Retina (tissue), 1 donor: ENCODE results near the gene CD99.
"Not testable (repeated sequence)": the region's sequence is repeated elsewhere in the genome, so short reads cannot be mapped to it uniquely, and the experiment has no call there.

Source experiments
- DNase-seq: peaks from one replicate; pipeline ENCODE4 v3.0.0-alpha.2; 2016

CD99 gene

GRCh38 chrX:2780472-2781225 lies 89.6 kb downstream of the CD99 start:
- DNase-seq, result not testable (repeated sequence)

- DNase-seq, result no peak
These were observed 90.1 kb downstream of the CD99 start for GRCh38 chrX:2781226-2781571.

GRCh38 chrX:2781698-2782097 lies 90.6 kb downstream of the CD99 start:
- no peak for DNase-seq

DNA sequence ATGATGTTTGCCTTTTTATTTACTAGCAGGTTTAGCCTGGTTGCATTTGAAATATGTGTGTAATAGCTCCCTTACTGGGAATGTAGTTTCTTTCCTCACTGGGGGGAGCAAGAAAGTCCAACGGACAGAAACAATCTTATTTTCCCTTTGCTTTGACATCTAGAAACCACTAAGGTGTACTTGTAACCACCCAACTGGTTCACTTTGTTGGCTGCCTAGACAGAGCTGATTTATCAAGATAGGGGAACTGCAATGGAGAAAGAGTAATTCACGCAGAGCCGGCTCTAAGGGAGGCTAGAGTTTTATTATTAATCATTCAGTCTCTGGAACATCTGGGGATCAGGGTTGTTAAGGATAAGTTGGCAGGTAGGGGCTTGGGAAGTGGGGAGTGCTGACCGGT lies 91.1 kb downstream of the CD99 start:
- DNase-seq, result no peak

GRCh38 chrX:2782778-2783177 lies 91.7 kb downstream of the CD99 start:
- DNase-seq, result no peak

DNA sequence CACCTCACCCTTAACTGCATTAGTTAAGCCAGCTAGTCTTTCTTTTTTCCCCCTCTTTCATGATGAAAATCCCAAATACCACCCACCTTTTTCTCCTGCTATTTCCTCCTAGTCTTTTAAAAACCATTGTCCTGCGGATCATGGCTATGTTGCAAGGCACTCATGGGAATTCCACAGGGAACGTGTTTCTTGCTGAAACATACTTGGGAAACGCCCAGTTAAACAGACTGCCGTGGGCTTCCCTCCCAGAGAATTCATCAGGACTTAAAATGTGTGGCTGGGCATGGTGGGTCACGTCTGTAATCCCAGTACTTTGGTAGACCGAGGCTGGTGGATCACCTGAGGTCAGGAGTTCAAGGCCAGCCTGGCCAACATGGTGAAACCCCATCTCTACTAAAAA lies 92.9 kb downstream of the CD99 start:
- DNase-seq, result no peak

GRCh38 chrX:2785538-2785937 lies 94.4 kb downstream of the CD99 start:
- DNase-seq, result no peak

DNA sequence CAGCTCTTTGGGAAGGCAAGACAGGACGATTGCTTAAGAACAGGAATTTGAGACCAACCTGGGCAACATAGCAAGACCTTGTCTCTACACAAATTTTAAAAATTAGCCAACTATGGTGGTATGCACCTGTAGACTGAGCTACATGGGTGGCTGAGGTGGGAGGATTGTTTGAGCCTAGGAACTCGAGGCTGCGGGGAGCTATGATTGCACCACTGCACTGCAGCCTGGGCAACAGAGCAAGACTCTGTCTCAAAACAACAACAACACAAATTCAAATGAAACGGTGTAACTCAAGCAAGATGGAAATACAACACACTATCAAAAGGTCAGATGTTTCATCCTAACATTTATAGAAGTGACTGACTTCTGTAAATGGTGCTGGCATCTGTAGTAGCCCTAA lies 97.9 kb downstream of the CD99 start:
- no peak for DNase-seq

GRCh38 chrX:2789569-2789968 lies 98.5 kb downstream of the CD99 start:
- no peak for DNase-seq
